HG02623 (cell line): Measurements from ENCODE around the gene MRPL53.
"Not testable (repeated sequence)": the region's sequence is repeated elsewhere in the genome, so short reads cannot be mapped to it uniquely, and the experiment has no call there.

Experiments used
- ATAC-seq: cut with Tn5 transposase; IDR thresholded peaks from one replicate; pipeline ENCODE4 v1.9.1; 2021; ENCODE audit warnings: moderate library complexity; ENCODE audit not compliant: unreplicated experiment

MRPL53 gene

GRCh38 chr2:74502720-74503505 is 30.4 kb upstream of the MRPL53 start:
- ATAC-seq, result peak; percentile 29

DNA sequence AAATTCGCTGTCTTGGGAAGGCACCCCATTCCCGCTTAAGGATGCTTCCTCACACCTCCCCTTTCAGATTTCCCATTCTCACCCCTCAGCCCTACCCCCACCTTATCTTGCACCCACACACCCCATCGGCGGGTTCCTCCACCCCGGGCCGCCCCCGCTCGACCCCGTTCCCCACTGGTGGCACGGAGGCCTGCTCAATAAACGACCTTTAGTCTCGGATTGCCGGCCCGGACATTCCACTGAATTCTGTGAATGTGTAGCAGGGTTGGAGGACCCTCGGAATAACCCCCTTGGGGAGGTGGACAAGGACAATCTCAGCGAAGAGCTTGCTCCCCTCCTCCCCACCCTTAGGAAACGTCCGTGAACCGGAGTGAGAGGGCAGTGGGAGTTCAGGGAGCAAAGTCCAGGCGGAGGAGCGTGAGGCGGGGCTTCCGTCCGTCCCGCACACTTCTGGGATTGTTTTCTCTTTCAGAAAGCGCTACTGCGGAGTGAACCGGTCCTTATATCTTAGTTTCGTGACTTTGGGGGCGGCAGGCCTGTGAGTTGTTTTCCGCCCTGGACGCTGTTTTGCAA is 29.8 kb upstream of the MRPL53 start:
- ATAC-seq, result no peak

GRCh38 chr2:74501335-74502071 is 29.0 kb upstream of the MRPL53 start:
- ATAC-seq, result no peak

DNA sequence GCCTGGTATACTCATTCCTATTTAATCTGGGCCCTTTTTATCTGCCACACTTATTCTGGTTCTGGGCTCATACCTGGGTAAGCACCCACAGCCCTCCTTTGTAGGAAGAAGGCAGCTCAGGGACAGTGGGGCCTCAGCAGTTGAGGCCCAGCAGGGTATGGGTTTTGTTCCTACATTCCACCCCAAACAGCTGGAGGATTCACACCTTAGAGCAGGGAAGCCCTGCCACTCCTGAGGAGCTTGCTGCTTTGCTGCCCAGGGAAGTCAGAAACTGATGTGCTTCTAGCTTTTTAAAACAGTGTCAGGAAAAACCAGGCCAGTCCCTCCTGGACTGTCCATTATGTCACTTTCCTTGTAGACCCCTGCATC is 28.1 kb upstream of the MRPL53 start:
- ATAC-seq, result no peak

GRCh38 chr2:74499940-74500577 is 27.6 kb upstream of the MRPL53 start:
- no peak for ATAC-seq

- ATAC-seq, result no peak
These were observed 26.9 kb upstream of the MRPL53 start, which contains the start of gene LBX2 for GRCh38 chr2:74499267-74499939. TSS of gene LBX2 (minus strand) at chr2:74499603. CDS start at chr2:74499537, 66 bp downstream.

DNA sequence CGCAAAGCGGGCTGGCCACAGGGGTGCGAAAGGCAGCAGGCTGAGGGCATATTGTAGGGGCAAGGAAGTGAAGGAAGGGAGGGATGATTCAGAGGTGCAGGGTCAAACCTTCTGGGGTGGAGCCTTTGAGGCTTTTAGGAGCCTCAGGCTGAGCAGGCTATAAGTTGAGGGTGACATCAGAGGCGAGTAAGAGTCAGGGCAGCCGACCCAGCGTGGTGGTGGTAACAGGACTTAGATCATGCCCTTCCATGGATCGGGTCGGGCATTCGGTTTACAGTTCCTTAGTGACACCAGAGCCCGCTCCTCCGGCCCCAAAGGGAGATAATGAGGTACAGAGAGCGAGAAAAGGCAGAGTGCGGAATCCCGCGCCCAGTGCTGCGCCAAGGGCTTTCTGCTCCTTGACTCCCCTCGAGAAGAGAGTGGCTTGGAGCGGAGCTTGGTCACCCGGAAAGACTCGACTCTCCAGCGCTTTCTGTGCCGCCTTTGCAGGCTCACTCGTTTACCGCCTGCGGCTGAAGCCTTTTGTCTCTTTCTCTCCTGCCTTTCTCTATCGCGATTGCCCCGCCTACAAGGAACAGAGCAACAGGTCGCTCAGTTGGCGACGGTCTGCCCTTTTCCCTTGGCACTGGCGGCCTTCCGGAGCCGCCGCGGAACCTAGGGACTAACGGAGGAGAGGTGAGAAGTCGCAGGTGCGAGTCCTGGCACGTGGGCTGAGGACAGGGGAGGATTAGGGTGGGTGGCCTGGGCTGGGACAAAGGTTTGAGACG is 26.2 kb upstream of the MRPL53 start:
- ATAC-seq, result no peak

DNA sequence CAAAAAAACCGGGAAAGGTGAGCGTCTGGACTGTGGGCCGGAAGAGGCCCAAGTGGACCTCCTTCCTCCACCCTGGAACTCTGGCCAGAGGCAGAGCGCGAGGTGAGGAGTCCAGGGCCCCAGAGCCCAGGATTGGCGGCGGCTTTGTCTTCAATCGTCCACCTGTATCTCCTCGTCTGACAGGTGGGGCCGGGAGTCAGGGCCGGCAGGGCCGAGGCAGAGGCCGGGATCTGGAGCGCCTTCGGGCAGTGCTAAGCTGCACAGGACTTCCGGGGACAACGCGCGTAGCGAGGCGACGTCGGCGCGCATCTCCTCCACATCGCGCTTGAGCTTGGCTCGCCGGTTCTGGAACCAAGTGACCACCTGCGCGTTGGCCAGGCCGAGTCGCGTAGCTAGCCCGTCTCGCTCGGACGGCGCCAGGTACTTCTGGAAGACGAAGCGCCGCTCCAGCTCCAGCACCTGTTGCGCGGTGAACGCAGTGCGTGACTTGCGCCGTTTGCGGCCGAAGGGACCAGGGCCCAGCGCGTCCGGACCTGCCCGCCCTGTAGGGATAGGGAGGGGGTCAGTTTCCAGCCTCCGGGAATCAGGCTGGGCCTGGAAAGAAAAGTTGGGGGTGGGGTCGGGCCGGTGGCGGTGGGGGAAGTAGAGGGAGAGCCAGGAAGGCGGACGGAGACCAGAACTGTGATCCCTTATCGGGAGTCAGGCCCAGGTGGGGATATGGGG is 25.5 kb upstream of the MRPL53 start:
- ATAC-seq, result no peak

GRCh38 chr2:74496997-74497776 is 24.7 kb upstream of the MRPL53 start:
- ATAC-seq, result no peak

DNA sequence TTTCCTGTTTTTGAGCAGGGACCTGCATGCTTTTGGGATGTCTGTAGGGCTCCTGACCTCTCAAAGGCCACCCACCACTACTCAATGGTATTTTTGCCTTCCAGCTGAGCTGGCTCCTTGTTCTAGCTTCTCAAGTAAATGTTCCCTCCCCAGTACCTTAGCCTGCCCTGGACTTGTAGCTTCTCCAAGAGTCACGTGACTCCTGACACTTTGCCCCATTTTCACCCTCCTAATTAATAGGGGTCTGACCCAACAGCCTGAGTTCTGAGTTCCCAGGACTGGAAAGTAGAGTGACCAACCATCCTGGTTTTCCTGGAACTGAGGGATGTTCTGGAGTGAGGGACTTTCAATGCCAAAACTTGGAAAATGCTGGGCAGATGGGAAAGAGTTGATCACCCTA is 23.0 kb upstream of the MRPL53 start:
- ATAC-seq, result no peak

- no peak for ATAC-seq
These were observed 21.1 kb upstream of the MRPL53 start for GRCh38 chr2:74493546-74493945.

DNA sequence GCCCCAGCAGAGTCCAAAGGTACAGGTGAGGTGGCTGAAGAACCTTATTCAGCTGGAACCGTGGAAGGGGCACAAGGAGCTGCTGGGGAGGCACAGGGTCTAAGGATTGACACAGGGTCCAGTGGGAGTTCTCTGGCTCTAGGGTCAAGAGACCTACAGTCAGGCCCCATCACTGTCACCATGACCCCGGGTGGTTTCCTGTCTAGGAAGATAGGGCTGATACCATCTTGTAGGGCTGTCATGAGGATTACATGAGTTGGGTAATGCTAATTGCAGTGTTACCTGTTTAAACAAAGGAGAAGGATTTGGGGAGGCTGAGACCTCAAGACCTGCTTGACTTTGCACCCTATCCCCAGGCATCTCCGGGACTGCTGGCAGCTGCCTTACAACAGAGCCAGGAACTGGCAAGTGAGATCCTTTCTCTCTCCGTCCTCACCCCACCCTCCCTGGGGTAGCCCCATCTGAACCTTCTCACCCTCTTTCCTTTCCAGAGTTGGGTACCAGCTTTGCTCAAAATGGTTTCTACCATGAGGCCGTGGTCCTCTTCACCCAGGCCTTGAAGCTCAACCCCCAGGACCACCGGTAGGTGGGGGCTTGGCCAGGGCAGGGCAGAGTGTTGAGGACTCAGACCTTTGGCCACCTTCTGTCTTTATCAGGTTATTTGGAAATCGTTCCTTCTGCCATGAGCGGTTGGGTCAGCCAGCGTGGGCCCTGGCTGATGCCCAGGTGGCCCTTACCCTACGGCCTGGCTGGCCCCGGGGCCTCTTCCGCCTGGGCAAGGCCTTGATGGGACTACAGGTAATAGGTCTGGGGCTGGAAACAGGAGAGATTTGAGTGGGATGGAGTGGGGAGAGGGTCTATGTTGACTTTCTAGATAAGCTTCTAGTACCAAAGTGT is 19.4 kb upstream of the MRPL53 start:
- no peak for ATAC-seq

- ATAC-seq, result no peak
These were observed 17.4 kb upstream of the MRPL53 start for GRCh38 chr2:74489906-74490305.

- ATAC-seq, result no peak
These were observed 16.4 kb upstream of the MRPL53 start for GRCh38 chr2:74488643-74489481.

DNA sequence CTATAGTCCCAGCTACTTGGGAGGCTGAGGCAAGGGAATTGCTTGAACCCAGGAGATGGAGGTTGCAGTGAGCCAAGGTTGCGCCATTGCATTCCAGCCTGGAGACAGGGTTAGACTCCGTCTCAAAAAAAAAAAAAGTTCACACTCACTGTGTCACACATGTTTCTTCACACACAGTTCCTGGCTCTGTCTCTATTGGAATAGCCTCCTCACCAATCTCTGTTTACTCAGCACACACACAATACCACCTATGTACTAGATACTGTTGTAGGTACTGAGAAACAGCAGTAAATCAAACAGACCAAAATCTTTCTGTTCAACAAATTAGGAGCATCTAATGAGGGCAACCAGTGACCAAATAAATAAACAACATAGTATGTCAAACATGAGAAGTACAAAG is 13.7 kb upstream of the MRPL53 start:
- no peak for ATAC-seq

GRCh38 chr2:74483675-74484164 is 11.2 kb upstream of the MRPL53 start:
- ATAC-seq, result not testable (repeated sequence)
